GM18868 (cell line): Measurements from ENCODE around the gene IL10RB.

ENCODE experiments used
- ATAC-seq: cut with Tn5 transposase; IDR thresholded peaks from one replicate; pipeline ENCODE4 v1.9.1; 2021; ENCODE audit warnings: mild to moderate bottlenecking, moderate library complexity; ENCODE audit not compliant: unreplicated experiment

The IL10RB gene

DNA sequence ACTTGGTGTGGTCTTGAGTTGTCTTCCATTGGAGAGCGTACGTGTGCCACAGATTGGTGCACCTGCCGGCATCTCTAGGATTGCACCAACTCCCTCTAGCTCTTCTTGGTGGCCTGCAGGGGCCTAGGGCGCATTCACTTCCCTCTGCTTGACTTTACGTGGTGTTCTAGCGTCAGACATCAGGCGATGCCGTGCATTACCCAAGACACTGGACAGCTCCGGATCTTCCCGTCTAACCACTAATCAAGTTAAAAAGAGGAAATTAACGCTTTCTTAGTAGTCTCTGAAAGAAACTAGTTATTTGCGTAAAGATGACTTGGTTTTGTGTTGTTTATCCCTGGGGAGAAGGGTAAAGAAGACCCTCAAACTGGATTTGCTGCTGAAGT, 510 bp upstream of the IL10RB start:
- peak; percentile 38 for ATAC-seq

DNA sequence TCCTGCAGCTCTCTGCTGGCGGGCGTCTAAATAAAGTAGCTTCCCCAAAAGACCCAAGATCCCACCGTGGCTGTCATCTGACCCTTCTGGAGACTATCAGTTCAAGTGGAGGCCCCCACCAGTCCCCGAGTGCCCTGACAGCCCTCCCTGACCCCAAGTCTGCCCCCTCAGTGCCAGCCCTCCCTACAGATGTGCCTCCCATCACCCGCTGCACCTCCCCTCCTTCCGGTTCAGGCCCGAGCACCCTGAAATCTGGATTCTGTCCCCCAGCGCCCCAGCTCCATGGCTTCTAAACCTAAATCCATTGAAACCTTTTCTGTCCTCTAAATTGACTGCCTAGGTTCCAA, 595 bp downstream of the IL10RB start:
- ATAC-seq: no peak

DNA sequence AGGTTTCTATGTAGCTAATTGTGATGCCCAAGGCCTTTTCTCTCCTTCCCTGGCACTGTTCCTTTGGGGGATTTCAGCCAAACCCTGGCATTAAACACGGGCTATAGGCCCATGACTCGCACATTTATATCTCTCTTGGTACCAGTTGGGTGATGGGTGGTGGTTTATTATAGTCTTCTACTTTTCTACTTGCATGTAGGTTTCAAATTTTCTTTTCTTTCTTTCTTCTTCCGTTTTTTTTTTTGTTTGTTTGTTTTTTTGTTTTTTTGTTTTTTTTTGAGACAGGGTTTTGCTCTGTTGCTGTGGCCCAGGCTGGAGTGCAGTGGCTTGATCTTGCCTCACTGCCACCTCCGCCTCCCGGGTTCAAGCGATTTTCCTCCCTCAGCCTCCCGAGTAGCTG, 1.1 kb downstream of the IL10RB start:
- ATAC-seq: no peak

DNA sequence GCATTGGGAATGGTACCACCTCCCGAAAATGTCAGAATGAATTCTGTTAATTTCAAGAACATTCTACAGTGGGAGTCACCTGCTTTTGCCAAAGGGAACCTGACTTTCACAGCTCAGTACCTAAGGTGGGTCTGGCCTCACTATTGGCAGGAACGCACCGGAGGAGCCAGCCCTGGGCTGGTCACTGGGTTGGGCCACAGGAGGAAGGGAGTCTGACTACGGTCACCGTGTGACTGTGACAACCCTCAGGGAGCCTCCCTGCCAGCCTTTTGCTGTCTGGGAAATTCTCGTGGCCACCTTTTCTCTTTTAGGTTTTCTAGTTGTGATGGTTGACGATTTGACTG, 2.2 kb downstream of the IL10RB start:
- no peak for ATAC-seq

DNA sequence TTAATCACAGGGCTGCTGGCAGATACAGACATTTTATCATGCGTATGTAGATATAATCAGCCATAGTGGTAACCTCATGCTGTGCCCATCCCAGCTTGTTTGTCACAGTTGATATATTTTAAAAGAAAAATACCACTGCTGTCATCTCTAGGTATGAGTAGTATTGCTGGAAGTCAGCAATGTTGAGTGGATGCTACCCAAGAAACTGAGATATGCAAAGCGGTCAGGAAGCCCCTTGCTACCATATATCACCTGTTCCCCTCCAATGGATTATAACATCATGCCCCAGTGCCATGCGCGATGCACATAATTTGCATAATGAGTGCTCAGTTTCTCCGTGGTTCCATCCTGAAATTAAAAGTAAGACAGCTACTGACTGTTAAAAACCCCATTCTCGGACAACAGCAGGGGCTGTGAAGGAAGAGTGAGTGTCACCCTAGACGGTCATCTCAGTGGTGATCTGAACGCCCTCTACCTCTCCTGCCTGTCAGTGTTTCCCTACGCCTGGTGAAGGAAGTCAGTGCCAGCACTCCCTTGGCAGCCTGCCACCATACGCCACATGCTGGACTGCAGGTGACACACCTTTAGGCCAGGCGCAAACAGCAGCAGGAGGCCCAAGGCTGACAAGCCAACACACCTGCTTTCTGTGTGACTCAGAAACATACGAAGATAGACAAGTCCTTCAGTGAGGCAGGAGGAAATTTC, 2.7 kb downstream of the IL10RB start:
- ATAC-seq: peak; percentile 69

DNA sequence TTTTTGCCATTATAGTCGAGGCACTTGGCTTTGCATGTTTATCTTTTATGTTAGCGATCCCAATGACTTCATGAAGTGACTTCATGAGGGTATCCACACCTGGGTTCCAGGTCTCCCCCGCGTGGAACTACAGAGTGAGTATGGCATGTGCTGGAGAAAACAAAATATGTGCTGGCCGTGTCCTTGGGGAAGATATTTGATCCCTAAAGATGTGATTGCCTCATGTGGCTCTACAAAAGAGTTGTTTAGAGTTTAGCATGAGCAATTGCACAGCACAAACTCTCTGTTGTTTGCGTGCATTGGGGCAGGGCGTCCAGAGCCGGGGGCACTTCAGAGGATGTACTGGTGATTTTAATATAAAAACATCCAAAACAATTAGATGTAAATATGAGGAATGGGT, 4.8 kb downstream of the IL10RB start:
- ATAC-seq: no peak

DNA sequence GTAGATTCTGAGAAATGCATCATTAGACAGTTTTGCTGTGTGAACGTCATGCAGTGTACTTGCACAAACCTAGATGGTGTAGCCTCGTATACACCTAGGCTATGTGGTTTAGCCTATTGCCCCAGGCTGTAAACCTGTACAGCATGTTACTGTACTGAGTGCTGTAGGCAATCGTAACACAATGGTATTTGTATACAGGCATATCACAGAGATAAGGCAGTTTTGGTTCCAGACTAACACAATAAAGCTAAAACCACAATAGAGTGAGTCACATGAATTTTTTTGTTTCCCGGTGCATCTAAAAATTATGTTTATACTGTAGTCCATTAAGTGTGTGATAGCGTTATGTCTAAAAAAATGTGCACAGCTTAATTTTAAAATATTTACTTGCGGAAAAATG, 6.9 kb downstream of the IL10RB start:
- no peak for ATAC-seq

DNA sequence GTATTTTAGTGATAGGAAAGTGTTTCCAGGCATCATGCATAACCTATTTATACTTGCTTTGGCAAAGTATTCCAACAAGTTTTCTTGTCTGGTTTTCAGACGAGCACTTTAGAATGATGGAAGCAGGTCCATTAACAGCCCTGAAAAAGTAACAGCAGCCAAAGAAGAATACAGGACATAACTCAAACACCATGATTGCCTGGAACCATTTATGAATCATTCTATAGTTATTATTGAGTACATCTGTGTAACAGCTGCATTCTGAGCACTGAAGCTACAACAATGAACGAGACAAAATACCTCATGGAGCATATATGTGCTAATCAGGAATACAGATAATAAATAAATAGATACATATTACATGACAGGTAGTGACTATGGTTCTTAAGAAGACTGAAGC, 12.6 kb downstream of the IL10RB start:
- no peak for ATAC-seq

DNA sequence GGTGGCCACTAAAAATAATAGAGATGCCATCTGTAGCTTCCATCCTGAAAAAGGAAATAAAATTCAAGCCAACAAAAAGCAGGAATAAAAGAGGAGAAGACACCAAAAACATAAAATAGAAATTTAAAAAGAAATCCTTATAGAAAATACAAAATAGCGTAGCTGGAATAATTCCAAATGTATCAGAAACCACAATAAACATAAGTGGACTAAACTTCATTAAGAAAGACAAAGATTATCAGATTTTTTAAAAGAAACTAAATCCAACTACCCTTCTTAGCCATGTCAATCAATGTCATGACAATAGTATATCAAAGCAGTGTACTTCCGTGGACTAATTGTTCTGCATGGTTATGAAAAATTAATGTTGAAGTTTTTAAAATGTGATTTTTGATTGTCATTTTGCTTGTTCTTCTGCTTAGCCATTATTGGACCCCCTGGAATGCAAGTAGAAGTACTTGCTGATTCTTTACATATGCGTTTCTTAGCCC, 13.2 kb downstream of the IL10RB start:
- no peak for ATAC-seq

DNA sequence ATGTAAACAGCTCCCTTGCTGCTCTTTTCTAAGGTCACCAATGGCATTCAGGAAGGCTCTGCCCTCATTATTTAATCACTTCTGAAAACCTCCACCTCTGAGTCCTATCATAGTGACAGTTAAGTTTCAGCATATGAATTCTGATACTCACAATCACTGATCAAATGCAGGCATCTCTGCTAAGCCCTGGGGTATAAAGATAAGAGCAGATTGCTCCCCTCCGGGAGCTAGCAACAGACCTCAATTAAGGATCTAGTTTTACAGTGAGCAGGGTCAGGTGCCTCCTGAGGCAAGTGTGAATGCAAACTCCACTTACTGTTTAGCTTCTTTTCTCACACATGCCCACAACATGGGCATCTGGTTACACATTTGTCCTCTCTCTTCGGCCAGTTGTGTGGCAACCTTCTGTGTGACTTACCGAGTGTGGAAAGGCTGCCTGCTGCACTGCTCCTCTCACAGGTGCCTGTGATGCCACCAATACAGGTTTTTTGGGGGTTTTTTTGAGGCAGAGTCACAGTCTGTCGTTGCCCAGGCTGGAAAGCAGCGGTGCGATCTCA, 15.0 kb downstream of the IL10RB start:
- no peak for ATAC-seq

DNA sequence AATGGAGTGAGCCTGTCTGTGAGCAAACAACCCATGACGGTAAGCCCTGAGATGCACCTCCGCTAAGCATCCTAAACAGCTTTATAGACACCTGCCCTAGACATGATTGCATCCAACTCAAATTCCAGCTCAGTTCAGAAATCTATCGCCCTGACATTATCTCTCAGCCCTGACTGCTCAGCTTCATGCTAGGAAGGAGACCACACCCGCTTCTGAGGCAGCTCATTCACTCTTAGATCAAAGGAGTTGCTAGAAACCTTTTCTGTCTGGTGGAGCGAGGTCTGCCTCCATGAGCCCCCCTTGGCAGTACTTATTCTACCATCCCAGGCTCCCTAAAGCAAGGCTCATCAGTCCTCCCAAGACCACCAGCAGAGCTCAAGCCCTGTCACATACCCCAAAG, 17.0 kb downstream of the IL10RB start:
- no peak for ATAC-seq

DNA sequence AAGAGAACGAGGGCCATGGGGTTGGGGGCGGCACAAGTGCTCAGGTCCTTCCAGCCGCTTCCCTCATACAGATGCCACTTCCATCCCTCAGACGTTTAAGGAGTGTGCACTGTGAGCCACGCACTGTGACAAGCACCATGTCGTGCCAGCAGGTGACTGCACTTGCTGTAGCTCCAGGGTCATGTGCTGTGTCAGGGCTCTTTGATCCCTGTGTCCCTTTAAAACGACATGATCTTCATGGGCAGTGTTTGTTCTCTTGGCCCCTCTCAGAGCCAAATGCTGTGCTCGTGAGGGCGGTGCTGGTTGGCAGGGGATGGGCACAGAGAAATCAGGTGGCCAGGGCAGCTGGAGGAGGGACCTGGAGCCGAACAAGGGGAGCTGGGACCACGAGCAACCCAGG, 19.9 kb downstream of the IL10RB start:
- ATAC-seq: no peak

DNA sequence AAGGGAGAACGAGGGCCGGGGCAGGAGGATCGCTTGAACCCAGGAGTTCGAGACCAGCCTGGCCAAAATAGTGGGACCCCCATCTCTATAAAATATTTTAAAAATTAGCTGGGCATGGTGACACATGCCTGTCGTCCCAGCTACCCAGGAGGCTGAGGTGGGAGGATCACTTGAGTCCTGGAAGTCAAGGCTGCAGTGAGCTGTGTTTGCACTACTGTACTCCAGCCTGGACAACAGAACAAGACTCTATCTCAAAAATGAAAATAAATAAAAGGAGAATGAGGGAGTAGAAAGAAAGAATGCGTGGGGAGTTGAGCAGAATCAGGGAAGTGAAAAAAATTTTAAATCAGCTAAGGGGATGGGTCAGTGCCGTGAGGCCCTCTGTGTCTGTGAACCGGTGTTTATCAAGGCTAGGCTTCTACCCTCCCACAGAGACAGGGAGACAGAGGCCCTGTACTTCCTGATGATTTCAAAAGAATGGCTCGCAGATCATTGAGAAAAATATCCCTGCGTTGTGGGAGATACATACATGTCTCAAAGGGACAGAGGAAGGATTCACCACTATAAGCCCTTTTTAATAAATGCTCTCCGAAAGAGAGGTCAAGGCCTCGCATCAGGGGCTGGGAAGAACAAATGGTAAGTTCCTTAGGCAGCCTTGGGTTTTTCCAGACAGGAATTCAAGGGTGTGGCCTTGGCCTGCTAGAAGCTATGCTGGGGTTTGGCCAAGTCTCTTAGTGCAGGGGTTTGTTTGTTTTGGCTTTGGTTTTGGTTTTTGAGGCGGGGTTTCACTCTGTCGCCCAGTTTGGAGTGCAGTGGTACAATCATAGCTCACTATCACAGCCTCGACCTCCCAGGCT, 20.7 kb downstream of the IL10RB start:
- no peak for ATAC-seq

DNA sequence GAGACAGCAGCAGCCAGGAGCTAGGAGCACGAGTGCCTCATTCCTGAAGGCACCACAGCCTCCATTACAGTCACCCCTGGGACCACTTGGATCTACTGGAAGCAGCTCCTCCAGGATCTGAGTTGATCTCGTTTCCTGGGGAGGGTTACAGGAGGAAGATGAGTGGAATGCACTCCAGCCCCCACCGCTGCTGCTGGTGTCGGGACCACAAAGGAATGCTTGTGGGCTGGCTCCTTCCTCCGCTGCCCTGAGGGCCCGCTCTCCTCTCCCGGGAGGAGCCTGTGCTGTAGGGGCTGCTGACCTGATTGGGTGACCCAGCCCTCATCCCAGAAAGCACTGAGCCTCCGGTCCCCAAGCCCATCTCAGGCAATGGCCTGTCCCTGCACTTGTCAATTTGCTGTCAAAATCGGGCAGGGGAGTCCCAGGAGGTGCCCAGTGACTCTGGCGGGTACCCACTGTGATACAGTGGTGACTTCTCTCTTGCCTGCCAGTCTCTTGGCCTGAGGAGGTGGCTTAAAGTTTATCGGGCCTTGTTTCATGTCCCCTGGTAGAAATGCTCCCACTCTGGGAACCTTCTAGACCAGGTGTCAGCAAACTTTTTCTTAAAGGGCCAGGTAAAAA, 23.1 kb downstream of the IL10RB start:
- no peak for ATAC-seq

DNA sequence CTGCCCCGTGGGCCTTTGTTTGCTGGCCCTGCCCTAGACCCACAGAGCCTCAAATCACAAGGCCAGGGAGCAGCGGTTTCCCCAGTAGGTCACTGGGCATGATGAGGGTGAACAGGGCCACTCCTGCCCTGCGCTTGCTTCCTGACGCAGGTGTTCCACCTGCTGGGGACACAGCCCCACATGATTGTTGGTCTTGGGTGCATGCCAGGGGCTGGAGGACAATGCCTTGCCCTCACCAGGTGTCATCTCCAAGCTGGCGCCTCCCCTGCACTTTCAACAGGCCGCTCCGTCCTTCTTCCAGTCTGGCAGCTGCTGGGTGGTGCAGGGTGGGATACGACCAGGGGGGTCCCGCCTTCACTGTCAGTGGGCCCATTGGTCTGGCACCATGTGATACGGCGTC, 24.3 kb downstream of the IL10RB start:
- ATAC-seq: no peak

DNA sequence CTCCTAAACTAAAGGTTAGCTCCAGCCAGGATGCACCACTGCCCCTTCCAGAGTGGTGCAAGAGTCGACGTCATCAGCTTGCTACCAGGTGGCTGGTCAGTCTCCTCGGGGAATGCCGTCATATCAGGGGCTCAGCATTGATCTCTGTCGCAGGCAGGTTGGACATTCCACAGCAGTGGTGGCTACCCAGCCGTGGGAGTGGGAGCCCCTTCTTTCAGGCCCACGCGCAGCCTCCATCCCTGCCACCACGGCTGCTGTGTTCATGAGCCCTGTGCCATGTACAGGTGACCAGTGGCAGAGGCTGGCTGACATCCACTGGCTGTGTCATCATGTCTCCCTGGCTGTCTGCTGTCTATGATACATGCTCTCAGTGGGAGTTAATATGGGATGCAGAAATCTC, 25.5 kb downstream of the IL10RB start:
- no peak for ATAC-seq

DNA sequence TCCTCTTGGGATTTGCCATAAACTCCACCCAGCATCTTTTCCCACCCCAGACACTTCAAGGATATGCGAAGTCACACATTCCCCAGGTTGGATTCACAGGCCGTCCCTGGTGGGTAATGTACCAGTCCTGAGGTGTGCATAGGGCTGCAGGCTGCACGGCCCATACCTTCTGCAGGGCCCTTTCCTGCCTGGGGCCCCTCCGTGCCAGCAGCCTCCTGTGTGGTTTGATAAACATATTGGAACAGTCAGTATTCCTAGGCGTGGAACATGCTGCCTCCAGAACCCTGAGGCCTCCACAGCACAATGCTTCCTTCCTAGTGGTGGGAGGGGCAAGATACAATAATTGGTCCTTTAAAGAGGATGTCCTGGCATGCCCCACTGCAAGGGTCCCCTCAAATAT, 26.6 kb downstream of the IL10RB start:
- ATAC-seq: no peak

DNA sequence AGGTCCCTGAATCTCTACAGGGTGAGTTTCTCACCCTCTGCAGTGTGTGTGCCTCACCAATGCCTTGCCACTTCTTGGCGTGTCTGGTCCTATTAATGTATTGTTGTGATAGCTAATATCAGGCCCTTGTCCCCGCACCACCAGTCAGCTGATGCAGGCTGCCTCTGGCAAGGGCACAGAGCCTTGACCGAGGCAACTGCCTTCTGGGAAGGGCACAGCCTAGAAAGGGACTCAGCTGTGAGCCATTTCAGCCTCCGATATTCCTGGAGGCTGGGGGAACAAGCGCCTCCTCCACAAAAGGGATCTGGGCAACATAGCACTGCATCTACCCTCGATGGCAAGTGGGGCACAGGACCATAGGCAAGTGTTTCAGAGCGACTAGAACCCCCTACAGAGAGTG, 27.0 kb downstream of the IL10RB start:
- ATAC-seq: no peak

DNA sequence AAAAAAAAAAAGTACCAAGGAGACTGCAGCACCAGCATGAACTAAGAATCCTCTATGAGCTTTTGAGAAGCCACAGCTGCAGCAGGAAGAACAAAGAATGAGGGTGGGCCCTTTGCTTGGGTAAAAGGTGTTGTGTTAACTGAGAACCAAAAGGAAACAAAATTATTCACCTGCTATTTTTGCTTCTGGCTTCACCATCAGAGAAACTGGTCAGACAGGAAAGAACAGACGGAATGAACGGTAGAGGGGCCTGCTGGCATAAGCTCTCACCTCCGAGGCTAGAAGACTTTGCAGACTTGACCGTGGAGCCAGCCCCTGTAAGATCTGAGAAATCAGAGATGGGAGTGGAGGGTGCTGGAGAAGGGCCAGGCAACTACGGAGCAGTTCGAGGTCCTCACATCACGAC, 27.6 kb downstream of the IL10RB start:
- ATAC-seq: no peak

DNA sequence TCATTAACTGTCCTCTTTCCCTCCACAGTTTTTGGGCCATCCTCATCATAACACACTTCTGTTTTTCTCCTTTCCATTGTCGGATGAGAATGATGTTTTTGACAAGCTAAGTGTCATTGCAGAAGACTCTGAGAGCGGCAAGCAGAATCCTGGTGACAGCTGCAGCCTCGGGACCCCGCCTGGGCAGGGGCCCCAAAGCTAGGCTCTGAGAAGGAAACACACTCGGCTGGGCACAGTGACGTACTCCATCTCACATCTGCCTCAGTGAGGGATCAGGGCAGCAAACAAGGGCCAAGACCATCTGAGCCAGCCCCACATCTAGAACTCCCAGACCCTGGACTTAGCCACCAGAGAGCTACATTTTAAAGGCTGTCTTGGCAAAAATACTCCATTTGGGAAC, 30.0 kb downstream of the IL10RB start:
- ATAC-seq: no peak

DNA sequence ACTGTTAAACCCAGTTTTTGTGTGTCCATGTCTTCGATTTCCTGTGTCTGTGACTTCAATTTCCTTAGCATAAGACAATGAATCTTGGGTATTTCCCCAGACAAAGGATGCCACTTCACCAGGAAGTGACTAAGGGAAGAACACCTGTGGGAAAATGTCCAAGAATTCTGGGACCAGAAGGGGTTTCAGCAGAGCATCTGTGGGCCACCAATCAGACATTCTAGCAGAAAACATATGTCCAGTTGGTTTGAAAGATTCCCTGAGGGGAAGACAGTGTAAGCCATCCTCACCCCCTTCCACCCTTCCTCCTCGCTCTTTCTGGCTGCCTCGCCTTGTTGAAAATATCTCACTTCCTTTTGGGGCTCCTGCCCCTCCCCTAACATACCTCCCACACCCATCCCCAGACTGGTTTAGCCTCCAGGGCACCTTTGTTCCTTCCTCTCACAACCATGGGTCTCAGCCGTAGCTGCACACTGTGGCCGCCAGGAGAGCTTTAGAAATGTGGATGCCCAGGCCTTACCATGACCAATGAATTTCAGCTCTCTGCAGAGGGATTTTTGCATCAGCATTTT, 33.1 kb downstream of the IL10RB start:
- peak; percentile 88 for ATAC-seq
